SK-N-SH (cell line): ENCODE measurements around the gene NLRP7. TPM values are rescaled to one million over a fixed set of nuclear protein-coding genes. Genes with fewer than 3 reads are reported as not detected.

Source experiments
- CTCF ChIA-PET: fragments of 300-600, 350-600 bp; formaldehyde crosslinking; extraction: SDS; loops from one replicate; lab custom pipeline; 2021; lab: Yijun Ruan, JAX
- POLR2A ChIA-PET: fragments of 350-600 bp; sonication (Branson Sonifier 250); formaldehyde crosslinking; extraction: SDS; loops from one replicate; lab custom pipeline; 2020; ENCODE audit warnings: antibody characterized with exemption, inconsistent platforms; lab: Yijun Ruan, JAX
- DNase-seq: peaks from one replicate; pipeline ENCODE4 v3.0.0; 2012
- H2AFZ ChIP-seq: fragments of 200-600 bp; sonication (generic); 2 replicates; pipeline ENCODE4 v1.8.1; 2016; ENCODE audit warnings: antibody characterized with exemption, mild to moderate bottlenecking, low read depth
- H3F3A ChIP-seq: fragments of 200-600 bp; sonication (generic); replicated peaks from 2 replicates; pipeline ENCODE3; 2016; ENCODE audit warnings: antibody characterized with exemption, mild to moderate bottlenecking; ENCODE audit not compliant: insufficient read depth
- H3K27ac ChIP-seq, 2 experiments: fragments of 200-500 bp in 1 of 2; fragments of 200-600 bp in 1 of 2; sonication (Bioruptor generic) in 1 of 2; sonication (generic), shearing (Covaris generic) in 1 of 2; 2 replicates each; pipeline versions ENCODE4 v1.5.1 to v1.6.1; 2014 to 2016; ENCODE audit warnings: low read depth in 2 of 2, inconsistent platforms in 1 of 2, low read length in 1 of 2, mild to moderate bottlenecking in 1 of 2, mixed read lengths in 1 of 2
- H3K27me3 ChIP-seq: fragments of 200-600 bp; sonication (generic), shearing (Covaris generic); 2 replicates; pipeline ENCODE4 v1.6.1; 2016; ENCODE audit warnings: mixed run types; ENCODE audit not compliant: insufficient read depth
- H3K36me3 ChIP-seq, 2 experiments: fragments of 200-500 bp in 1 of 2; fragments of 200-600 bp in 1 of 2; sonication (Bioruptor generic) in 1 of 2; sonication (generic) in 1 of 2; replicated peaks in 1 of 2; 2 replicates each; pipeline versions ENCODE3 to v1.5.1; 2014 to 2016; ENCODE audit warnings: low read length in 1 of 2, mild to moderate bottlenecking in 1 of 2; ENCODE audit not compliant: insufficient read depth in 2 of 2, control insufficient read depth in 1 of 2
- H3K4me1 ChIP-seq, 2 experiments: fragments of 200-500 bp in 1 of 2; fragments of 200-600 bp in 1 of 2; sonication (Bioruptor generic) in 1 of 2; sonication (generic), shearing (Covaris generic) in 1 of 2; 2 replicates each; pipeline versions ENCODE4 v1.5.1 to v1.6.1; 2014 to 2016; ENCODE audit warnings: low read depth in 1 of 2, low read length in 1 of 2, mixed run types in 1 of 2; ENCODE audit not compliant: insufficient read depth in 2 of 2, control insufficient read depth in 1 of 2
- H3K4me2 ChIP-seq: fragments of 200-600 bp; sonication (generic), shearing (Covaris generic); 2 replicates; pipeline ENCODE4 v1.6.1; 2017; ENCODE audit warnings: mixed run types
- H3K4me3 ChIP-seq, 2 experiments: fragments of 200-500 bp in 1 of 2; fragments of 200-600 bp in 1 of 2; sonication (Bioruptor generic) in 1 of 2; sonication (generic), shearing (Covaris generic) in 1 of 2; 2 replicates each; pipeline versions ENCODE4 v1.5.1 to v1.8.1; 2014 to 2016; ENCODE audit warnings: low read depth in 2 of 2, inconsistent platforms in 1 of 2, low read length in 1 of 2, mild to moderate bottlenecking in 1 of 2, mixed read lengths in 1 of 2, moderate library complexity in 1 of 2
- H3K79me2 ChIP-seq: fragments of 200-600 bp; sonication (generic); 2 replicates; pipeline ENCODE4 v1.8.1; 2017; ENCODE audit warnings: mild to moderate bottlenecking; ENCODE audit not compliant: insufficient read depth
- H3K9ac ChIP-seq: fragments of 200-600 bp; sonication (generic); 2 replicates; pipeline ENCODE4 v1.6.1; 2017; ENCODE audit warnings: mixed run types
- H3K9me2 ChIP-seq: fragments of 200-600 bp; sonication (generic); 2 replicates; pipeline ENCODE4 v1.6.1; 2017; ENCODE audit warnings: mixed run types
- H3K9me3 ChIP-seq: fragments of 200-600 bp; sonication (generic); 2 replicates; pipeline ENCODE4 v1.6.1; 2017; ENCODE audit warnings: mixed run types, mild to moderate bottlenecking, moderate library complexity
- H4K20me1 ChIP-seq: fragments of 200-600 bp; sonication (generic); 2 replicates; pipeline ENCODE4 v1.6.1; 2017; ENCODE audit warnings: mild to moderate bottlenecking, mixed run types; ENCODE audit not compliant: insufficient read depth
- CHD2 ChIP-seq: fragments of 150-350 bp; IDR thresholded peaks from 2 replicates; pipeline ENCODE4 v1.6.1; 2018; ENCODE audit warnings: low read length; ENCODE audit not compliant: partially characterized antibody
- ELF1 ChIP-seq: IDR thresholded peaks from 2 replicates; pipeline ENCODE4 v1.4.0; 2012
- FOSL2 ChIP-seq: IDR thresholded peaks from 2 replicates; pipeline ENCODE4 v1.4.0; 2012; ENCODE audit warnings: low read depth, mild to moderate bottlenecking, moderate library complexity, borderline replicate concordance
- GATA2 ChIP-seq: sonication (generic); formaldehyde crosslinking; IDR thresholded peaks from 2 replicates; pipeline ENCODE4 v1.5.0; 2020; ENCODE audit warnings: mild to moderate bottlenecking, missing genetic modification reagents
- MAX ChIP-seq: IDR thresholded peaks from 2 replicates; pipeline ENCODE4 v1.4.0; 2012; ENCODE audit warnings: low read depth
- MEF2A ChIP-seq: IDR thresholded peaks from 2 replicates; pipeline ENCODE4 v1.4.0; 2012; ENCODE audit warnings: low read depth, borderline replicate concordance
- NFIC ChIP-seq: IDR thresholded peaks from 2 replicates; pipeline ENCODE4 v1.4.0; 2012; ENCODE audit warnings: borderline replicate concordance
- POLR2AphosphoS5 ChIP-seq: IDR thresholded peaks from 2 replicates; pipeline ENCODE4 v1.6.1; 2012; ENCODE audit warnings: low read depth, low read length
- RCOR1 ChIP-seq: fragments of 150-350 bp; IDR thresholded peaks from 2 replicates; pipeline ENCODE4 v1.6.1; 2017; ENCODE audit warnings: antibody characterized with exemption, low read length
- REST ChIP-seq: IDR thresholded peaks from 2 replicates; pipeline ENCODE4 v1.6.1; 2012; ENCODE audit warnings: mild to moderate bottlenecking, low read depth, low read length, moderate library complexity
- RFX5 ChIP-seq: IDR thresholded peaks from 2 replicates; pipeline ENCODE4 v1.6.1; 2012; ENCODE audit warnings: mild to moderate bottlenecking, improper control_type of control experiment, low read length
- SIN3A ChIP-seq: IDR thresholded peaks from 2 replicates; pipeline ENCODE4 v1.6.1; 2012; ENCODE audit warnings: low read depth, mild to moderate bottlenecking, low read length, moderate library complexity, borderline replicate concordance
- USF2 ChIP-seq: fragments of 150-350 bp; IDR thresholded peaks from 2 replicates; pipeline ENCODE4 v1.6.1; 2017; ENCODE audit warnings: antibody characterized with exemption, low read length, low read depth, borderline replicate concordance
- YY1 ChIP-seq: IDR thresholded peaks from 2 replicates; pipeline ENCODE4 v1.4.0; 2012; ENCODE audit warnings: low read depth, mild to moderate bottlenecking
- WGBS: methylation state at CpG from one replicate; pipeline ENCODE4 v1.1.6; 2017; ENCODE audit warnings: low lambda C conversion rate; 5-methylcytosine and 5-hydroxymethylcytosine counted together
- polyA plus RNA-seq, 3 experiments: library from polyadenylated mRNA; depleted of rRNA; stranded (reverse); fragments of >200 nt; gene quantifications; 2 replicates each; pipeline ENCODE4 v1.2.3, GENCODE V29; 2012
- small RNA-seq, 7 experiments: library from RNA; depleted of rRNA; stranded (forward); fragments of <200 nt; gene quantifications; one replicate each; pipeline ENCODE3, GENCODE V24; 2012

Gene NLRP7
- polyA plus RNA-seq, 1 of the 3 experiments (the other 2 are of a cell fraction), result not detected

GRCh38 chr19:54873990-54874389 is 73.3 kb downstream of the NLRP7 start, which contains the start of gene FCAR:
Gene FCAR (plus strand): TSS chr19:54874235. CDS start chr19:54874290, 55 bp downstream.
- H3K9ac ChIP-seq, result no peak within 1 kb of the TSS
- no peaks in the 10 kb centered on the region for H3K4me1 ChIP-seq
- TF ChIP-seq FOSL2 (no peak), NFIC (no peak), USF2 (no peak), SIN3A (no peak), ELF1 (no peak), POLR2AphosphoS5 (no peak), YY1 (no peak), REST (no peak), MAX (no peak), RFX5 (no peak), RCOR1 (no peak), MEF2A (no peak), GATA2 (CRISPR knock-in tag) (no peak), CHD2 (no peak)
- POLR2A ChIA-PET, result no interaction called here
- no peaks in the 10 kb centered on the region for H3K9me3 ChIP-seq
- no peaks in the 10 kb centered on the region for H3K9me2 ChIP-seq
- H4K20me1 ChIP-seq, result no peaks in the 10 kb centered on the region
- no peaks in the 10 kb centered on the region for H3K79me2 ChIP-seq
- H3K4me3 ChIP-seq, result no peak within 1 kb of the TSS
- no peak within 1 kb of the TSS for H2AFZ ChIP-seq
- CTCF ChIA-PET, result no interaction called here
- H3F3A ChIP-seq, result no peaks in the 10 kb centered on the region
- H3K4me2 ChIP-seq, result no peak within 1 kb of the TSS
- H3K27ac ChIP-seq, result no peak within 1 kb of the TSS
- H3K36me3 ChIP-seq, result no peaks in the 10 kb centered on the region
- WGBS, result 9% methylated on average over 8 of the region's 8 CpGs
- no peak for DNase-seq
- peaks cover 9% of the 10 kb centered on the region; the same call in 1 of the 2 replicates for H3K27me3 ChIP-seq

Small RNA genes within 50 kb of the gene (small RNA-seq; reads per million reads assigned to genes)
- gene AC011476.8, result 0 reads per million in 7 experiments

Other genes starting within 250 kb of the NLRP7 start
- gene KIR3DL3, start 223.1 kb downstream of the NLRP7 start, polyA plus RNA-seq (2012; rRNA removed), result not detected in 2 replicates
- gene KIR2DL3, start 209.0 kb downstream of the NLRP7 start, polyA plus RNA-seq (2012; rRNA removed), result not detected in 2 replicates
- not detected in 2 replicates for gene KIR2DL1, start 177.7 kb downstream of the NLRP7 start, polyA plus RNA-seq (2012; rRNA removed)
- gene KIR2DL4, start 143.9 kb downstream of the NLRP7 start, polyA plus RNA-seq (2012; rRNA removed), result not detected in 2 replicates
- gene KIR3DL1, start 131.1 kb downstream of the NLRP7 start, polyA plus RNA-seq (2012; rRNA removed), result not detected in 2 replicates
- not detected in 2 replicates for gene KIR2DS4, start 114.9 kb downstream of the NLRP7 start, polyA plus RNA-seq (2012; rRNA removed)
- not detected in 2 replicates for gene KIR3DL2, start 97.1 kb downstream of the NLRP7 start, polyA plus RNA-seq (2012; rRNA removed)
- not detected in 2 replicates for gene FCAR, start 73.3 kb downstream of the NLRP7 start, polyA plus RNA-seq (2012; rRNA removed)
- gene NCR1, start 41.4 kb downstream of the NLRP7 start, polyA plus RNA-seq (2012; rRNA removed), result not detected in 2 replicates
- gene NLRP2, start 18.8 kb upstream of the NLRP7 start, polyA plus RNA-seq (2012; rRNA removed), result 0.08 and 0.15 TPM in 2 replicates
- gene GP6, start 90.7 kb upstream of the NLRP7 start, polyA plus RNA-seq (2012; rRNA removed), result 0.12 and 0.24 TPM in 2 replicates
- gene RDH13, start 115.6 kb upstream of the NLRP7 start, polyA plus RNA-seq (2012; rRNA removed), result 8.9 and 9.6 TPM in 2 replicates
- gene EPS8L1, start 128.3 kb upstream of the NLRP7 start, polyA plus RNA-seq (2012; rRNA removed), result 9.6 and 12.9 TPM in 2 replicates
- gene PPP1R12C, start 170.1 kb upstream of the NLRP7 start, polyA plus RNA-seq (2012; rRNA removed), result 83.9 and 87.3 TPM in 2 replicates
- 27.1 and 39.5 TPM in 2 replicates for gene TNNT1, start 201.7 kb upstream of the NLRP7 start, polyA plus RNA-seq (2012; rRNA removed)
- 9.1 and 11.4 TPM in 2 replicates for gene TNNI3, start 210.2 kb upstream of the NLRP7 start, polyA plus RNA-seq (2012; rRNA removed)
- 2.4 and 2.5 TPM in 2 replicates for gene DNAAF3, start 219.1 kb upstream of the NLRP7 start, polyA plus RNA-seq (2012; rRNA removed)
- gene SYT5, start 232.8 kb upstream of the NLRP7 start, polyA plus RNA-seq (2012; rRNA removed), result 0.21 and 0.39 TPM in 2 replicates